T-helper 22 cell (primary cell): Measurements from ENCODE around the gene NDUFS7.
A peak's percentile ranks its signal among the peaks of the same experiment; 100 is the strongest.

Experiments used
- DNase-seq: peaks from one replicate; pipeline ENCODE4 v3.0.0-alpha.2; 2020; ENCODE audit warnings: low read depth

Gene NDUFS7

DNA sequence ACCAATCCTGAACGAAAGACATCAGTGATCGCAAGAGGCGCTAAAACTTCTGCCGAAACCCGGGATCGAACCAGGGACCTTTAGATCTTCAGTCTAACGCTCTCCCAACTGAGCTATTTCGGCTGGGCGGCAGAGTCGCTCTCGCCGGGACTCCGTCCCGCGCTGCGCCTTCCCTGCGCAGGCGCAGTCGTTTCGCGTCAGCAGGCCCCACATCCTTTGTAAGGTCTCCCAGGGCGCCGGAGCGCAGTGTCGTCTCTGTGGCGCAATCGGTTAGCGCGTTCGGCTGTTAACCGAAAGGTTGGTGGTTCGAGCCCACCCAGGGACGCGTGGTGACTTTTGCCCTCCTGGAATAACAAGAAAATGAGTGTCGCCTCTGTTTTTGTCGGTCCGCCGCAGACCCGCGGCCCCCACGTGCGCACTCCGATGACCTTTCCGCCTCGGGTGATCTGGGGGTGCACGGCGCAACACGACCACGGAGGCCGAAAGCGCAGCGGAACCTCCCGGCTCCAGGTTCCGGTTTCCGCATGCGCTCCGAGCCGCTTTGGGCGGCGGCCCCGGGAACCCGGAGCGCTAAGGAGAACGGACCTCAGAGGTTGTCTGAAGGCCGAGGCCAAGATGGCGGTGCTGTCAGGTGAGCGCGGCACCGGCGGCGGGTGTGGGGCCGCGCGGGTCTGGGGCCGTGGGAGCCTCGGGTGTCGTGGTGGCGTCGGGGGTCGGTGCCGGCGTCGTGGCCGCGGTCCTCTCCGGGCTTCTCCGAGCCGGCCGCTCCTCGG lies at the start of gene NDUFS7:
TSS of gene NDUFS7 (plus strand) at position 596 of the 773 bp plus-strand sequence. CDS start at position 616, 20 bp downstream.
- peak; percentile 77 for DNase-seq

DNA sequence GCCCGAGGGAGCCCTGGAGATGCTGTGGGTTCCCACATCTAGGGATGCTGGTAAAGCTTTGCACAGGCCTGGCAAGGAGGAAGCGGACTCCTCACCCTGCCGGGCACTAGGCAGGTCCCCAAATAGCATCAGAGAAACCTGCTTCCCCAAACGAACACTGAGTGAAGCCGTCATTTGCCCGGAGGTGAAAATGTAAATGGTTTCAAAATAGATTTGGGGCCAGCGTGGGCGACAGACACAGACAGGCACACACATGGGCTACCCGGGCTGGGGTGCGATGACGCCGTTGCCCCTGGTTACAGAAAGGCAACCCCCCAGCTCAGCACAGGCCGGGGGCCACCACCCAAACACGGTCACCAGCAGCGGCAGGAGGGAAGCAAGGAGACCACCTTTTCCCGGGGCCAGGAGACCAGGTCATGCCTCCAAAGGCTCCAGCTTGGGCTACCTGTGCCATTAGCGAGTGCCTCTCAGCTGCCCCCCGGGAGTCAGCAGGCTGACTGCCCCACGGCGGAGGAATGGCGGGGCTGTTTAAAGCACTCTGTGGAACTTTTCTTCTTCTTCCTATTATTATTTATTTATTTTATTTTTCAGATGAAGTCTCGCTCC lies 47.5 kb upstream of the NDUFS7 start:
- DNase-seq, result no peak

DNA sequence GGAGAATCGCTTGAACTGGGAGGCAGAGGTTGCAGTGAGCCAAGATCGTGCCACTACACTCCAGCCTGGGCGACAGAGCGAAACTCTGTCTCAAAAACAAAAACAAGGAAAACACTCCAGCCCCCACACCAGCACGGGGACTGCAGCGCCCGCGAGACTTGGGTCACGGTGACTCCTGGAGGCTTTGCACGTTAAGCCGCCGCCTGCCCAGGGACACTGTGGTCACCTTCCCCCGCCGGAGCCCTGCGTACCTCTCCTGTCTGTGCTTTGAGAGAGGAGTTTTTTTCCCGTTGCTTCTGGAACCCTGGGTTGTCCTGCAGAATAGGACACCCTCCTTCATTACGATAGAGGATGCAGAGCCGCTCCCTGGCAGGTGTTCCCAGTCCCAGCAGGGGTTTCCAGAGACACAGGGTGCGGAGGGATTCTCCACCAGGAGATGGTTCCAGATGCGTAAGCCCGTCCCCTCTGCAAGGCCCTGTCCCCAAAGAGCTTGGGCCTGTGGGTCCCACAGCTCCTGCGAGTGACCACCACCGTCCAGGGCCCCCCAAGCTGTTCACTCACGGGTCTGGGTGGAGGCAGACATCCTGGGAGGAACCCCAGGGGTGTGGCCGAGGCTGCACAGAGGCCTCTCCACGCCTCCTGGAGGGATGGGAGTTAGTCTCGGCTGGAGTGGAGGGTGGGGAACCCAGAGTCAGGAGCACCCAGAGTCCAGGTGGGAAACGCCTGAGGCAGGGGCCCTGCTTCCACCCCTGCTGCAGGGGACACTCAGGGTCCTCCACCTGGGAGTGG lies 42.8 kb upstream of the NDUFS7 start:
- DNase-seq, result no peak

DNA sequence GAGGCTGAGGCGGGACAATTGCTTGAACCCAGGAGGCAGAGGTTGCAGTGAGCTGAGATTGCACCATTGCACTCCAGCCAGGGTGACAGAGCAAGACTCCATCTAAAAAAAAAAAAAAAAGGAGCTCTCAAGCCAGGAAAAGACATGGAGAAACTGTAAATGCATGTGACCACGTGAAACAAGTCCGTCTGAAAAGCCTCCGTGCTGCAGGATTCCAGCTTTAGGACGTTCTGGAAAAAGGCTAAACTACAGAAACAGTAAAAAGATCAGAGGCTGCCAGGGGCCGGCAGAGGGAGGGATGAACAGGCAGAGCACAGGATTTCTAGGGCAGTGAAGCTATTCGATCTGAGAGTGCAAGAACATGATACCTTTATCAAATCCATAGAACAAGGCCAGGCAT lies 40.7 kb upstream of the NDUFS7 start:
- DNase-seq, result no peak

DNA sequence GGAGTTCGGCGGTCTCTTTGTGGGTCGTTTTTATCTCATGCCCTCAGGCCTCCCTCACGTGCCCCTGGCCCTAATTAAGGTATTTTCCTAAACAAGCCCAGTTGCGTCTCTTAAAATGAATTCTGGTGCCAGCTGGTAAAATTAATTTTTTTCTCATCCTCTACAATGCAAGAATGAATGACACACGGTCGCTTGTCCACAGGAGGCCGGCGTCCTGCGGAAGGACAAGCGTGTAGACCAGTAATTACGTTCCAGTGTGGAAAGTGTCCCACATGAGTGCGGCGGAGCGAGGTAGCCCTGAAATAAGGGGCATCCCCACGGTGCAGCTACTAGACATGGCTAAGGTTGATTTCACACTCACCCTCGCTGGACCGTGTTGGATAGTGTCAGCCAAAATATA lies 34.5 kb upstream of the NDUFS7 start:
- DNase-seq, result no peak

DNA sequence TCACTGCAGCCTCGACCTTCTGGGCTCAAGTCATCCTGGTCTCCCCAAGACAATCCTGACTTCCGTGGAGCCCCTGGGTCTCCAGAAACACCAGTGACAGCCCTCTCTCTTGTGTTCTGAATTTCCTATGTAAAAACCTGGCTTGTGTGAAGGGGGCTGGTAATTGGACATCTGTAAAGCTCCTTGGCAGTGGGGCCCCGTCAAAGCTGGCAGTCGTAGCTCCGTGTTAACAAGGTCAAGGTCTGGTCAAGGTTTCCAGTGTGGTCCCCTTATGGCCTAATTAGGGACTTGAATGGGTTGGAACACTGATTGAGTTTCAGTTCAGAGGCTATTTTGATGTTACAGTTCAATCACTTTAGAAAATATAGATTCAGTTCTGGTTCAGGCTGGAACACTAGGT lies 32.8 kb upstream of the NDUFS7 start:
- no peak for DNase-seq

DNA sequence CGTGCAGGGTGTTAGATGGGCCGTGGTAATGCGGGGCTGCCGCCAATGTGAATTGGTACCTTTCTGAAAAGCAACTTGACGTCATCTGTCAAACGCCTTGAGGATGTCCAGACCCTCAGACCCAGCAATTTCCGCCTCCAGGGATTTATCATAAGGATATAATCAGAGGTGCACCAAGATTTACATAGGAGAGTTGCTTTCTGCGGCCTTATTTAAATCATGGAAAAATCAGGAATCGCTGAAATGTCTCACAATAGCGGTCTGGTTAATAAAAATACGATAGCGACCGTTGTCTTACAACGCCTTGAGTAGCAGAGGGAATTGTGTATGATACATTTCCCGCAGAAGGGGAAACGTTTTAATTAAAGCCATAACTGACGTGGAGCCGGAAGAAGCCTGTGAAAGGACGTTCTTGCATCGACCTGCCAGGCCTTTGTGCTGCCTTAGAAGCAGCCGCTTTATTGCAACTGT lies 32.3 kb upstream of the NDUFS7 start:
- no peak for DNase-seq

DNA sequence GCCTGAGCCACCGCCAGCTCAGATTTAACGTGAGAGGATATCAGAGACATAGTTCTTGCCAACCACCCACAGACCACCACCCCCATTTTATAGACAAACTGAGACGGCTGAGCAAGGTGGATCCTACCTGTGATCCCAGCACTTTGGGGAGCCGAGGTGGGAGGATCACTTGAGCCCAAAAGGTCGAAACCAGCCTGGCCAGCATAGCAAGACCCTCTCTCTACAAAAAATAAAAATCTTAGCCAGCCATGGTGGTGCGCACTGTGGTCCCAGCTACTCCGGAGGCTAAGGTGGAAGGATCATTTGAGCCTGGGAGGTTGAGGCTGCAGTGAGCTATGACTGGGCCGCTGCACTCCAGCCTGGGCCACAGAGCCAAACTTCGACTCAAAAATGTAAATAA lies 30.6 kb upstream of the NDUFS7 start:
- no peak for DNase-seq

DNA sequence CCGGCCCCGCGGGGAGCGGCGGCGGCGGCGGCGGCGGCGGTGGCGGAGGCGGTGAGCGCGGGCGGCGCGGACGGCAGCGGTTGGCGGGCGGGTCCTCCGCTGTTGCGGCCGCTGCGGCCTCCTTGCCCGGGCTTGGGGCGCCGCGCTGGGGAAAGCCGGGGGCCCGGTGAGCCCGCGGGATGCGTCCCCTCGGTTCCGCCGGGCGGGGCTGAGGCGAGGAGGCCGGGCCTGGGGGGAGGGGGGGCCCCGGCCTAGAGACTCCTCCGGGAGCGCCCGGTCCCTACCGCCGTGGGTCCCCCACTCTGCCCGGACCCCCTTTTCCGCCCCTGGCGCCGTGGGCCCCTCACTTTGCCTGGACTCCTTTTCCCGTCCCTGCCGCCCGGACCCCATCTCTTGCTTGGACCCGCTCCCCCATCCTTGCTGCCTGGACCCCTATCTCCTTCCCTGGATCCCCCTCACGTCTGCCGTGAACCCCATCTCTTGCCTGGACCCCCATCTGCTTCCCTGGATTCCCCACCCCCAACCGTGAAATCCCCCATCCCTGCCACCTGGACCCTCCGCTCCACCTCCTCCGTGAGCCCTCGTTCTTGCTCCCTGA lies 28.6 kb upstream of the NDUFS7 start:
- no peak for DNase-seq

DNA sequence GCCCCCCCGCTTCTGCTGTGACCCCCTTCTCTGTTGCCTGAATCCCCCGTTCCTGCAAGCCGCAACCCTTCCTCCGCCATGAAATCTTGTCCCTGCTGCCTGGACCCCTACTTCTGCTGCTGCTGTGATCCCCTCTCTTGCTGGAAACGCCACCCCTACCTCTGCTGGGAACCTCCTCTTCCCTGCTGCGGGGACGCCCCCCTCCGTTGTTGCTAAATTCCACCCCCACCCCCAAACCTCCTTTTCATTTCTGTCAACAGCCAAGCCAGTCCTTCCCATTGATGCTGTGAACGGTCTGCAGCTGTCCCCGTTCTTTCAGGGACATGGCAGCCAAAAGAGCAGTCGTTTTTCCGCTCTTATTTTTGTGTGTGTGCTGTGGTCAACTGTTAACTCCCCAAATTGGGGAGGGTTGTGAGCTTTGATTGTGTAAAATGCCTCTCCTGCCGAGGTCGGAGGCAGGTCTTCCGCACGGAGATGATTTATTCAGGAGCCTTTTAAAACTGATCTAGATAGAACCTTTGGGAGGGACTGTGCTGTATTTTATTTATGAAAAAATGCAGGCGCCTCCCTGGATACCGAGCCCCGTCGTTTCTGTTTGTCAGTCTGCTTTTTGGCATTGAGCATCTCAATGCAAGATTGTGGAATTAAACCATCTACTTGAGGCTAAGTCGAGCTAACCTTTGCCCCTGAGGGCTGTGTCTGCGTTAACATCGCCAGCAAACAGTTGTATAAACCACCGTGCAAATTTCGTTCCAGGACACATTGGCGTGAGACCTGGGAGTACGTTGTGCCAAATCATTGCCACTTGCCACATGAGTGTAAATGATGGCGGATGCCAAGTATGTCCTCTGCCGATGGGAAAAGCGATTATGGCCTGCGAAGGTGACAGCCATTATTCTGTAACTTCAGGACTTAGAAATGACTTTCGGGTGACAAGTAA lies 27.9 kb upstream of the NDUFS7 start:
- DNase-seq, result no peak

DNA sequence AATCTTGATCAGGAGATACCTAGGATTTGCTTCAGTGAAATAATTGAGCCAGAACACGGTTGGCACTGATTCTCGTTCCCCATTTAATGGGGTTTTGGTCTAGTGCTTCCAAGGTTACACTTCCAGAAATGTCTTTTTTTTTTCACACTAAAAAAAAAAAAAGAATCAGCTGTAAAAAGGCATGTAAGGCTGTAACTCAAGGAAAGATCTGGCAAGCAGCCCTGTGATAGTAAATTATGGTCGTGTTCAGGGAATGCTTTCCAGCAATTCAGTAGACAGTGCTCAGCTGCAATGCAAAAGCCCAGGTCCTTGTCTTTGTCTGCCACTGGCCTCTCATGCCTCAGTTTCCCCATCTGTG lies 27.2 kb upstream of the NDUFS7 start:
- DNase-seq, result no peak

DNA sequence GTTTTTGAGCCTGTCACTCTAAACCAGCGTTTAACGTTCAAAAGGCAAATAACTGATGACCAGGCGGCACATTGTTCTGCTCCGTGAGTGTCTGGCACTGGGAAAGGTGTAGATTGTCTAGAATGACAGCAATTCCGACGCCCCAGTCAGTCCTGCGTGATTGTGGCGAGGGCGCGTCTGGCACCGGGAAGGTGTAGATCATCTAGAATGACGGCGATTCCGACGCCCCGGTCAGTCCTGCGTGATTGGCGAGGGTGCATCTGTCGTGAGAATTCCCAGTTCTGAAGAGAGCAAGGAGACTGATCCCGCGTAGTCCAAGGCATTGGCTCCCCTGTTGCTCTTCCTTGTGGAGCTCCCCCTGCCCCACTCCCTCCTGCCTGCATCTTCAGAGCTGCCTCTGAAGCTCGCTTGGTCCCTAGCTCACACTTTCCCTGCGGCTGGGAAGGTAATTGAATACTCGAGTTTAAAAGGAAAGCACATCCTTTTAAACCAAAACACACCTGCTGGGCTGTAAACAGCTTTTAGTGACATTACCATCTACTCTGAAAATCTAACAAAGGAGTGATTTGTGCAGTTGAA lies 26.1 kb upstream of the NDUFS7 start:
- DNase-seq, result no peak

DNA sequence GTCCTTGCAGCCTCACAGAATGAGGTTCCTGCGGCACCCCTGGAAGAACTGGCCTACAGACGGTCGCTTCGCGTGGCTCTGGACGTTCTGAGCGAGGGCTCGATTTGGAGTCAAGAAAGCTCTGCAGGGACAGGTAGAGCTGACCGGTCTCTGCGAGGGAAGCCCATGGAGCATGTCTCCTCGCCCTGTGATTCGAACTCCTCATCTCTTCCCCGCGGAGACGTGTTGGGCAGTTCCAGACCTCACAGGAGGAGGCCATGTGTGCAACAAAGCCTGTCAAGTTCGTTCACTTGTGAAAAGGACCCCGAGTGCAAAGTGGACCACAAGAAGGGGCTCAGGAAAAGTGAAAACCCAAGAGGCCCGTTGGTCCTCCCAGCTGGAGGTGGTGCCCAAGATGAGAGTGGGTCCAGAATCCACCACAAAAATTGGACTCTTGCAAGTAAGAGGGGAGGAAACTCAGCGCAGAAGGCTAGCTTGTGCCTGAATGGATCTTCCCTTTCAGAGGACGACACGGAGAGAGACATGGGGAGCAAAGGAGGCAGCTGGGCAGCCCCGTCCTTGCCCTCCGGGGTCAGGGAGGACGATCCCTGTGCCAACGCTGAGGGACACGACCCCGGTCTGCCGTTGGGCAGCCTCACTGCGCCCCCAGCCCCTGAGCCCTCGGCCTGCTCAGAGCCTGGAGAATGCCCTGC lies 23.4 kb upstream of the NDUFS7 start:
- no peak for DNase-seq

DNA sequence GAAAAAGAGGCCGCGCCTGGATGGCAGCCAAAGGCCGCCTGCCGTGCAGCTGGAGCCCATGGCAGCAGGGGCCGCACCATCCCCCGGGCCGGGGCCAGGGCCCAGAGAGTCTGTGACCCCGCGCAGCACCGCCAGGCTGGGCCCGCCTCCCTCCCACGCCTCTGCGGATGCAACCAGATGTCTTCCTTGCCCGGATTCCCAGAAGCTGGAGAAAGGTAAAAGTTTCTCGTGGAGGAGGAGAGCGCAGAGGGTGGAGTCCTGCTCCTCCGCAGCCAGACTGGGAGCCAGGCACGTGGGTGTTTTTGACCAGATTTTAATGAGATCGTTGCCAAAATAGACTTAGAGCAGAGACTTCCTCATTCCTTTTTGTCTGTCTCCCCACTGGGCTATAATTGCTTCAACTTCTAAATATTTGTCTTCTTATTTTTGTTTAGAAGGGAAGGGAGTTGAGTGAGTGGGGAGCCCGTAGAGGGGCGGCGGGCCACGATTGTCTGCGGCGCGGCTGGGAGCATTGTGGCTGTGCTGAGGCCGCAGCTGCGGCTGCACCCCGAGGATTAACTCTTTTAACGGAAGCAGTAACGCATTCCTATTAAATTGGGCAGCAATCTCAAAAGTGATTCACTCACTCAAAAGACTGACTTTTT lies 22.8 kb upstream of the NDUFS7 start:
- DNase-seq, result no peak

DNA sequence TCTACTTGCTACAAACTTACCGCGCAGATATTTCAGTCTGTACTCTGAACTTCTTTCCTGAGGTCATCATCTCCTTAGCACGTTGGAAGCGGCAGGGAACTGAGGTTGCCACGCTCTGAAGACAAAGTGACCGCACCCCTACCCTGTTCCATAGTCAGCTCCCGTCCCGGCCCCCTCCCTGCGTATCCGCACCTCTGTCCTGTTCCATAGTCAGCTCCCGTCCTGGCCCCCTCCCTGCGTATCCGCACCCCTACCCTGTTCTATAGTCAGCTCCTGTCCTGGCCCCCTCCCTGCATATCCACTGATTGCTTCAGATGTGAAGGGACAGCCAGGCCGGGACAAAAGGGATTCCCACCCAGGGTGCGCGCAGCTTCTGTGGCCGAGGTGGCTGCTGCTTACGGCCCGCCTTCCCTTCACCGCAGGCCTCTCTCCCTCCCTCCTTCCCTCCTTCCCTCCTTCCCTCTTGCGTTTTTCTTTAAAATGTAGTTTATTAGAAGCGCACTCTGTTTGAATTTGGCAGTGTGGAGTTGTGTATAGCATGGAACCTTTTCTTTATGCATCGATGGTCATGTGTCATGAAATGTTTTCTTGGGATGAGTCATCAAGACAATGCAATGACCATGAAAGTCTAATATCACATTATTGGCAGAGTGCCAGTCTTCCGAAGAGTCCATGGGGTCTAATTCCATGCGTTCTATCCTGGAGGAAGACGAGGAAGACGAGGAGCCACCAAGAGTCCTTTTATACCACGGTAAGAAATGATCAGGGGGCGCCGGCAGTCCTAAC lies 21.9 kb upstream of the NDUFS7 start:
- DNase-seq, result no peak

DNA sequence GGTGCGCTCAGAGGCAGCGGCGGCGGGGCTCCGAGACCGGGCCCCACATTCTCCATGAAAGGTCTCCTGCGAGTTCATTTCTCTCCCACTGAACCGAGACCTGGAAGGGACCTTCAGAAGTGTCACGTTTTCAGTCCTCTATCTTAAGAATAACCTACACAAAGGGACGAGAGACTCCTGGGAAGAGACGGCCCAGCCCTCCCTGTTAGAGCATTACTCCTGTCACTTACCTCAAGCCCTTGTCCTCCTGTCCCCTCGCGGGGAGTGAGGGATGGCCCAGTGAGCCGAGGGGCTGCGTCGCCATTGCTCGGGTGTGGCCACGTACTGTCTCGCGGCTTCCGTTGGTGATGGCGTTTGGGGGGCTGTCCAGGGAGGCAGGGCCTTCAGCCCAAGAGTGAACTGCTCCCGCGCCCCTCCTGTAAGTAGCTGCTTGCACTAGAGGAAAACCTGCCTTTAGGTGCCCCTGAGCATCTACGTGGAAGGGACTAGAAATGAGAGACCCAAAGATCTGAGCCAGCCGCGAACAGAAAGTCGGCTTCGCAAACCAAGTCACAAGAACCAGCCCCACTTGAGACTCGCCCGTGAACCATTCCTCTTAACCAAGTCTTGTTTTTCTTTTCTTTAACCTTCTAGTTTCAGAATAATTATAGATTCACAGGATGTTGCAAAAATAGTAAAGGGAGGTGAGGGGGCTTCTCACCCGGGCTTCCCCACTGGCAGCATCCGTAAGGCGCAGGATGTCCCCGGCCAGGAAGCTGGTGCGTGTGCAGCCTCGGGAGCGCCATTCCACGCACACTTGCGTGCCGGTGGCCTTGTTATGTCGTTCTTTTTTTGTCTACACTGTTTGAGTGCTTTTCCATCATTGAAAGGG lies 21.1 kb upstream of the NDUFS7 start:
- no peak for DNase-seq

DNA sequence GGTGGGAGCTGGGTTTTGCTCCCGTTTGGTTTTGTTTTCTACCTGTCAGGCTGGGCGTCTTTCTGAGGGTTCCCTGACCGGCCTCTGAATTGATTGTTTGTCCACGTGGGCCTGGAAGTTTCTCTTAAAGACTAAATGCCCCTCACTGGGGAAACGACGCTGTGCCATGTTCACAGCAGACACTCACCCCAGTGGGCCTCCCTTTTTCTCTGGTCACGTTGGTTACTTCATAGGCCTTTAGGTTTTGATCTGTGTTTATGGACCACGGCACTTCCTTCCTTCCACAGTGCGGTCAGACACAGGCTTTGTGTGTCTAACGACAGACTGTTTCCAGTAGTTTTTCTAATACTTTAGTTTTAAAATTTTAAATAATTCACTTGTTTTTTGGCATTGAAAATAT lies 20.1 kb upstream of the NDUFS7 start:
- no peak for DNase-seq

DNA sequence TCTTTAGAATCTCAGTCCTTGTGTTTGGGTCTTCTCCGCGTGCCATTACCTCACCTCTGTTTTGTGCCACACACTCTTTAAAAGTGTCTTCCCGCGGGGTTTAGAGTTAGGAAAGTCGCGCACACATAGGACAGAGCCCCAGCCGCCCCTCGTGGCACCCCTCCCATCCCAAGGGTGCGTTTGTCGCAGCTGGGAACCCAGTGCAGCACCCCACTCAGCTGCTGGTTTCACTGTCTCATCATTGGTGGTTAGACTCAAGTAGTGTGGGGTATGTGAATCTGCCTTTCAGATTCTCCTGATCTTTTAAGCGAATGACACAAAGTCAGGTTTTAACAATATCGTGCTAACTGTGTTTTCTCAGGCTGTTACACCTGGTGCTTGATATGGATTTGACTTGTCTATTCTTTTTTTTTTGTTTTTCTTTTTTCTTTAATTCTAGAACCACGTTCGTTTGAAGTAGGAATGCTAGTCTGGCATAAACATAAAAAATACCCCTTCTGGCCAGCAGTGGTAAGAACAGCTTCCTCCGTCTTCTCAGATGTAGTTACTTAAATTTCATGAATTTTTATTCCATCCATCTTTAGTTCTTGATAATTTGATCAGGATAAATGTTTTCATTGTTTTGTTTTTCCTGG lies 19.5 kb upstream of the NDUFS7 start:
- no peak for DNase-seq
